GM12875 (cell line): ENCODE results near the gene RIC1.
"Not testable (repeated sequence)": the region's sequence is repeated elsewhere in the genome, so short reads cannot be mapped to it uniquely, and the experiment has no call there.

Source experiments
- H3K4me3 ChIP-seq: one replicate; pipeline ENCODE4 v1.5.1; 2011; ENCODE audit warnings: low read depth, low read length, control low read depth
- TF ChIP-seq, protein P1 (sequence below): IDR thresholded peaks from 2 replicates; pipeline ENCODE4 v1.5.1; 2011; ENCODE audit warnings: low read depth, mild to moderate bottlenecking, control low read depth, inconsistent platforms, low read length, moderate library complexity, borderline replicate concordance; ENCODE audit not compliant: insufficient read depth

RIC1 gene

GRCh38 chr9:5644501-5644900 lies 15.6 kb downstream of the RIC1 start:
- TF ChIP-seq, protein P1, sequence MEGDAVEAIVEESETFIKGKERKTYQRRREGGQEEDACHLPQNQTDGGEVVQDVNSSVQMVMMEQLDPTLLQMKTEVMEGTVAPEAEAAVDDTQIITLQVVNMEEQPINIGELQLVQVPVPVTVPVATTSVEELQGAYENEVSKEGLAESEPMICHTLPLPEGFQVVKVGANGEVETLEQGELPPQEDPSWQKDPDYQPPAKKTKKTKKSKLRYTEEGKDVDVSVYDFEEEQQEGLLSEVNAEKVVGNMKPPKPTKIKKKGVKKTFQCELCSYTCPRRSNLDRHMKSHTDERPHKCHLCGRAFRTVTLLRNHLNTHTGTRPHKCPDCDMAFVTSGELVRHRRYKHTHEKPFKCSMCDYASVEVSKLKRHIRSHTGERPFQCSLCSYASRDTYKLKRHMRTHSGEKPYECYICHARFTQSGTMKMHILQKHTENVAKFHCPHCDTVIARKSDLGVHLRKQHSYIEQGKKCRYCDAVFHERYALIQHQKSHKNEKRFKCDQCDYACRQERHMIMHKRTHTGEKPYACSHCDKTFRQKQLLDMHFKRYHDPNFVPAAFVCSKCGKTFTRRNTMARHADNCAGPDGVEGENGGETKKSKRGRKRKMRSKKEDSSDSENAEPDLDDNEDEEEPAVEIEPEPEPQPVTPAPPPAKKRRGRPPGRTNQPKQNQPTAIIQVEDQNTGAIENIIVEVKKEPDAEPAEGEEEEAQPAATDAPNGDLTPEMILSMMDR = no peak
- H3K4me3 ChIP-seq = no peak overlapping the region

- no peak overlapping the region for H3K4me3 ChIP-seq
Observed at GRCh38 chr9:5646116-5646515, 17.2 kb downstream of the RIC1 start.

GRCh38 chr9:5650356-5651105 lies 21.6 kb downstream of the RIC1 start:
- no peak overlapping the region for H3K4me3 ChIP-seq
- TF ChIP-seq, protein P1 = no peak

More at GRCh38 chr9:5646116-5646515, 17.2 kb downstream of the RIC1 start:
- TF ChIP-seq, protein P1 = no peak

GRCh38 chr9:5651246-5651645 lies 22.3 kb downstream of the RIC1 start:
- TF ChIP-seq, protein P1 = no peak
- no peak overlapping the region for H3K4me3 ChIP-seq

DNA sequence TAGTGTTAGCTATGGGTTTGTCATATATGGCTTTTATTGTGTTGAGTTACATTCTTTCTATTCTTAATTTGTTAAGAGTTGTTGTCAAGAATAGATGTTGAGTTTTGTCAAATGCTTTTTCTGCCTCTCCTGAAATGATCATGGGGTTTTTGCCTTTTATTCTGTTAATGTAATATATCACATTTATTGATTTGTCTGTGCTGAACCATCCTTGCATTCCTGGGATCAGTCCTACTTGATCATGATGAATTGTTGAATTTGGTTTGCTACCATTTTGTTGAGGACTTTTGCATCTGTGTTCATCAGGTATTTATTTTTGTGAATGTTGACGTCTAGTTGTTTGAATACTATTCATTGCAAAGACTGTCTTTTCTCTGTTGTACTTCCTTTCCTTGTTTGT lies 23.9 kb downstream of the RIC1 start:
- TF ChIP-seq, protein P1 = no peak
- H3K4me3 ChIP-seq = no peak overlapping the region

DNA sequence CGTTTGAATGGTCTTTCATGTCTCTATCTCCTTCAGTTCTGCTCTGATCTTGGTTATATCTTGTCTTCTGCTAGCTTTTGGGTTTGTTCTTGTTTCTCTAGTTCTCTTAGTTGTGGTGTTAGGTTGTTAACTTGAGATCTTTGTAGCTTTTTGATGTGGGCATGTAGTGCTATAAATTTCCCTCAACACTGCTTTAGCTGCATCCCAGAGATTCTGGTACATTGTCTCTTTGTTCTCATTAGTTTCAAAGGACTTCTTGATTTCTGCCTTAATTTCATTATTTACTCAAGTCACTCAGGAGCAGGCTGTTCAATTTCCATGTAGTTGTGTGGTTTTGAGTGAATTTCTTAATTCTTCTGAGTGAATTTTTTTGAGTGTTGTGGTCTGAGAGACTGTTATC lies 33.9 kb downstream of the RIC1 start:
- H3K4me3 ChIP-seq = not testable (repeated sequence)

- no peak overlapping the region for H3K4me3 ChIP-seq
- TF ChIP-seq, protein P1 = no peak
Observed at GRCh38 chr9:5665059-5665458, 36.2 kb downstream of the RIC1 start.
